ENCODE measurements around the gene NUP210L.

DNA sequence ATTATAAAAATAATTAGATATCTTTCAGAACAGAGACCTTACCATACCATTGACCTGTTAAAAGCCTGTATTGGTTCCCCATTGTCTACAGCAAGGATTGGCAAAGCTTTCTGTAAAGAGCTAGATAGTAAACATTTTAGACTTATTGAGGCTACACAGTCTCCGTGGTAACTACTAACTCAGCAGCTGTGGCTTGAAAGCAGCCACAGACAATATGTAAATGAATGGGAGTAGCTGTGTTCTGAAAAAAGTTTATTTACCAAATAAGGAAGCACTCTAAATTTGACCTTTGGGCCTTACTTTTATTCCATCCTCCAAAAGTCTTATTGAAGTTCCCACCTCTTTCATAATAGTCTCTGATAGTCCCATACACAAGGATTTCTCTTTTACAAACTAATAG lies 39.7 kb downstream of the NUP210L start:
- TF ChIP-seq EZH2 (IDR thresholded peaks at IDR 0.05; ENCODE audit: insufficient read depth, poor library complexity, severe bottlenecking) (no peak), EZH2phosphoT487 (IDR thresholded peaks at IDR 0.05; ENCODE audit: insufficient read depth, low read depth) (no peak)

Measured in GM23248 (cell line).